OCI-LY3 (cell line): ENCODE data around the gene FOXK2.

Experiments used
- H2AFZ ChIP-seq: fragments of 200-600, 300-600 bp; shearing (Covaris generic); 2 replicates; pipeline ENCODE4 v1.6.0; 2014; ENCODE audit warnings: antibody characterized with exemption, low read depth, low read length
- H3K27ac ChIP-seq: fragments of 200-600, 300-600 bp; sonication (generic); 2 replicates; pipeline ENCODE4 v1.5.1; 2014; ENCODE audit warnings: mild to moderate bottlenecking, low read length, moderate library complexity, mixed read lengths
- H3K27me3 ChIP-seq: fragments of 200-600, 300-600 bp; sonication (generic); 2 replicates; pipeline ENCODE4 v1.6.1; 2014; ENCODE audit warnings: low read depth, low read length, mixed read lengths
- H3K36me3 ChIP-seq: fragments of 200-600, 300-600 bp; sonication (generic); replicated peaks from 2 replicates; pipeline ENCODE3; 2014; ENCODE audit warnings: low read depth, low read length, mixed read lengths
- H3K4me1 ChIP-seq: fragments of 300-600, 200-600 bp; sonication (generic); 2 replicates; pipeline ENCODE4 v1.6.1; 2014; ENCODE audit warnings: low read length, mixed read lengths
- H3K4me2 ChIP-seq: fragments of 200-600, 300-600 bp; sonication (generic); 2 replicates; pipeline ENCODE4 v1.6.1; 2014; ENCODE audit warnings: low read length, mixed read lengths
- H3K4me3 ChIP-seq: fragments of 300-600, 200-600 bp; sonication (generic); 2 replicates; pipeline ENCODE4 v1.5.1; 2014; ENCODE audit warnings: antibody characterized with exemption, mild to moderate bottlenecking, low read length, moderate library complexity
- H3K79me2 ChIP-seq: fragments of 300-600, 200-600 bp; shearing (Covaris generic); 2 replicates; pipeline ENCODE4 v1.6.1; 2014; ENCODE audit warnings: mild to moderate bottlenecking, low read length, mixed read lengths
- H3K9ac ChIP-seq: fragments of 300-600, 200-600 bp; shearing (Covaris generic); 2 replicates; pipeline ENCODE4 v1.6.0; 2014; ENCODE audit warnings: mild to moderate bottlenecking, low read length, moderate library complexity
- H3K9me3 ChIP-seq: fragments of 200-600, 300-600 bp; shearing (Covaris generic); 2 replicates; pipeline ENCODE4 v1.6.1; 2014; ENCODE audit warnings: low read length, mixed read lengths; ENCODE audit not compliant: insufficient read depth
- H4K20me1 ChIP-seq: fragments of 200-600, 300-600 bp; sonication (generic); 2 replicates; pipeline ENCODE4 v1.6.1; 2016; ENCODE audit warnings: low read length, mixed read lengths; ENCODE audit not compliant: insufficient read depth
- EZH2phosphoT487 ChIP-seq: fragments of 200-600 bp; shearing (Covaris generic); IDR thresholded peaks from 2 replicates; pipeline ENCODE4 v1.6.1; 2018; ENCODE audit warnings: antibody characterized with exemption, mixed run types, low read depth
- TF ChIP-seq, protein P1 (sequence below): fragments of 200-600, 300-600 bp; sonication (generic); IDR thresholded peaks from 2 replicates; pipeline ENCODE4 v1.5.1; 2014; ENCODE audit warnings: antibody characterized with exemption, low read length, low read depth

FOXK2 gene

DNA sequence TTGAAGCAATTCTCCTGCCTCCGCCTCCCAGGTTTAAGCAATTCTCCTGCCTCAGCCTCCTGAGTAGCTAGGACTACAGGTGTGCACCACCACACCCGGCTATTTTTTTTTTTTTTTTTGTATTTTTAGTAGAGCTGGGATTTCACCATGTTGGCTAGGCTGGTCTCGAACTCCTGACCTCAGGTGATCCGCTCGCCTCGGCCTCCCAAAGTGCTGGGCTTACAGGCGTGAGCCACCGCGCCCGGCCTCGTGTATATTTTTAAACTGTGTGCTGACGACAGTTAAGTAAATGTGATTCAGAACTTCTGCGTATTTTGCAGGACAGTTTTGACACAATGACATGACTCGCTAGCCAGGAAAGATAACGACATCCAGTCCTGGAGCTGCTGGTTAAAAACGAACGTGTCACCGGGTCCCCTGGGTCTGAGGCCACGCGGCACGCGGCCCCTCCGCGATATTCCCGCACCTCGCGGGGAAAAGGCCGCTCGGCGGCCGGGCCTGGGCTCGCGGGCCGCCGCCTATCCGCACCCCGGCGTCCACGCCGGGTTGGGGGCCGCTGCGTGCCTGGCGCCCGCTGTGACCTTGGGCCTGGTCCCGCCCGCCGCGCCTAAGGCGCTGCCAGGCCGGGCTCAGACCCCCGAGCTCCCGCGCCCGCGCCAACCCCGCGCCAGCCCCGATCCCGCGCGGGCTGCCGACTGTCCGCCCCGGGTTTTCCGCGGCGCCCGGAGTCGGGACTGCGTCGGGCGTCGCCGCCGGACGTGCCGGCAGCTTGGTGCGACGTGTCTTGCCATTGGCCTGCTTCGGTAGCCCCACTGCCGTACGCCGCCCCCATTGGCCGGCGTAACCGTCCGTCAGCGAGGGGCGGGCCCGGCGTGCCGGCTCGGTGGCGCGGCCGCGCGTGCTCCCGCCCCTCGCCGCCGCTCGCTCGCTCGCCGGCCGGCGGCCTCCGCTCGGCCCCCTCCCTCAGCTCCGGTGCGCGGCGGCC lies at the start of gene FOXK2:
FOXK2 (plus strand) TSS at position 907 of the 985 bp plus-strand sequence. CDS start 157 bp downstream, outside the sequence.
- Histone ChIP-seq H3K79me2 (peaks cover 43% of the 10 kb centered on the region), H3K27ac (peak within 1 kb of the TSS; percentile 71), H3K9ac (peak within 1 kb of the TSS; percentile 81), H3K9me3 (no peaks in the 10 kb centered on the region), H3K4me1 (peaks cover 19% of the 10 kb centered on the region), H3K36me3 (no peaks in the 10 kb centered on the region), H3K4me2 (peak within 1 kb of the TSS; percentile 90), H2AFZ (peak within 1 kb of the TSS; percentile 97), H4K20me1 (peaks cover 26% of the 10 kb centered on the region), H3K27me3 (no peaks in the 10 kb centered on the region), H3K4me3 (peak within 1 kb of the TSS; percentile 96)
- TF ChIP-seq, protein P1, sequence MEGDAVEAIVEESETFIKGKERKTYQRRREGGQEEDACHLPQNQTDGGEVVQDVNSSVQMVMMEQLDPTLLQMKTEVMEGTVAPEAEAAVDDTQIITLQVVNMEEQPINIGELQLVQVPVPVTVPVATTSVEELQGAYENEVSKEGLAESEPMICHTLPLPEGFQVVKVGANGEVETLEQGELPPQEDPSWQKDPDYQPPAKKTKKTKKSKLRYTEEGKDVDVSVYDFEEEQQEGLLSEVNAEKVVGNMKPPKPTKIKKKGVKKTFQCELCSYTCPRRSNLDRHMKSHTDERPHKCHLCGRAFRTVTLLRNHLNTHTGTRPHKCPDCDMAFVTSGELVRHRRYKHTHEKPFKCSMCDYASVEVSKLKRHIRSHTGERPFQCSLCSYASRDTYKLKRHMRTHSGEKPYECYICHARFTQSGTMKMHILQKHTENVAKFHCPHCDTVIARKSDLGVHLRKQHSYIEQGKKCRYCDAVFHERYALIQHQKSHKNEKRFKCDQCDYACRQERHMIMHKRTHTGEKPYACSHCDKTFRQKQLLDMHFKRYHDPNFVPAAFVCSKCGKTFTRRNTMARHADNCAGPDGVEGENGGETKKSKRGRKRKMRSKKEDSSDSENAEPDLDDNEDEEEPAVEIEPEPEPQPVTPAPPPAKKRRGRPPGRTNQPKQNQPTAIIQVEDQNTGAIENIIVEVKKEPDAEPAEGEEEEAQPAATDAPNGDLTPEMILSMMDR = no peak
- TF ChIP-seq EZH2phosphoT487 = no peak

- Histone ChIP-seq H3K79me2 (no peaks in the 10 kb centered on the region), H3K27ac (no peak overlapping the region), H3K9me3 (no peaks in the 10 kb centered on the region), H3K4me2 (no peak overlapping the region), H3K9ac (no peak overlapping the region), H3K27me3 (no peaks in the 10 kb centered on the region), H4K20me1 (no peaks in the 10 kb centered on the region), H3K36me3 (peaks cover 27% of the 10 kb centered on the region), H3K4me1 (no peaks in the 10 kb centered on the region), H3K4me3 (no peak overlapping the region), H2AFZ (no peak overlapping the region)
- TF ChIP-seq, protein P1 = no peak
- no peak for TF ChIP-seq EZH2phosphoT487
Observed at GRCh38 chr17:82470065-82470464, 49.5 kb upstream of the FOXK2 start.

- H3K9ac ChIP-seq = no peak overlapping the region
- no peaks in the 10 kb centered on the region for H3K27me3 ChIP-seq
- H3K4me2 ChIP-seq = no peak overlapping the region
- H3K4me3 ChIP-seq = no peak overlapping the region
- H3K9me3 ChIP-seq = no peaks in the 10 kb centered on the region
- TF ChIP-seq, protein P1 = no peak
- TF ChIP-seq EZH2phosphoT487 = no peak
- H3K4me1 ChIP-seq = no peaks in the 10 kb centered on the region
- H3K27ac ChIP-seq = no peak overlapping the region
- no peaks in the 10 kb centered on the region for H4K20me1 ChIP-seq
- H2AFZ ChIP-seq = no peak overlapping the region
- peaks cover 20% of the 10 kb centered on the region for H3K36me3 ChIP-seq
- no peaks in the 10 kb centered on the region for H3K79me2 ChIP-seq
Observed at GRCh38 chr17:82474223-82475010, 45.1 kb upstream of the FOXK2 start.

DNA sequence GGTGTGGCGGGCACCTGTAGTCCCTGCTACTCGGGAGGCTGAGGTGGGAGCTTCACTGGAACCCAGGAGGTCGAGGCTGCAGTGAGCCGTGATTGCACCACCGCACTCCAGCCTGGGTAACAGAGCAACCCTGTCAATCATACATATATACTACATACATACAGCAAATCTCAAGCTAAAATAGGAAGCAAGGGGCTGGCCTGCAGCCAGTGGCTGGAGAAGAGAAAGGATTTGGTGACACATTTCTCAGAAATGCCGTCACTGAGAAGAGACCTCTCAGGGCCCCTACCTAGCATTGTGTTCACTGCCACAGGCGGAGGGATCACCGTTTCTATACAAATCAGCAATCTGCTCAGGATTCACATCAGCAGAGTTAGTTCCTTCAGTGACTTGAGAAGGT lies 44.1 kb upstream of the FOXK2 start:
- Histone ChIP-seq H3K4me3 (no peak overlapping the region), H3K36me3 (peaks cover 22% of the 10 kb centered on the region), H3K9ac (no peak overlapping the region), H3K27me3 (no peaks in the 10 kb centered on the region), H3K9me3 (no peaks in the 10 kb centered on the region), H3K79me2 (no peaks in the 10 kb centered on the region), H2AFZ (no peak overlapping the region), H3K4me2 (no peak overlapping the region), H3K27ac (no peak overlapping the region), H3K4me1 (no peaks in the 10 kb centered on the region), H4K20me1 (no peaks in the 10 kb centered on the region)
- no peak for TF ChIP-seq EZH2phosphoT487
- TF ChIP-seq, protein P1 = no peak
